ENCODE measurements around the gene AARS2.

The AARS2 gene

GRCh38 chr6:44286747-44287146 is 26.4 kb downstream of the AARS2 start:
- no peak overlapping the region for H3K4me3 ChIP-seq (replicated peaks; ENCODE audit: low read depth, low read length)
- H3K27me3 ChIP-seq (replicated peaks; ENCODE audit: control insufficient read depth, insufficient read depth, low read length), result peaks cover 1% of the 10 kb centered on the region; the same call in 1 of the 2 replicates
- no peak for DNase-seq (ENCODE audit: extremely low read depth, insufficient read length)
- TF ChIP-seq CTCF (IDR thresholded peaks at IDR 0.05; ENCODE audit: insufficient read depth, low read length, poor library complexity, severe bottlenecking), result no peak
- no peaks in the 10 kb centered on the region for H3K36me3 ChIP-seq (ENCODE audit: control insufficient read depth, insufficient read depth, low read length)

DNA sequence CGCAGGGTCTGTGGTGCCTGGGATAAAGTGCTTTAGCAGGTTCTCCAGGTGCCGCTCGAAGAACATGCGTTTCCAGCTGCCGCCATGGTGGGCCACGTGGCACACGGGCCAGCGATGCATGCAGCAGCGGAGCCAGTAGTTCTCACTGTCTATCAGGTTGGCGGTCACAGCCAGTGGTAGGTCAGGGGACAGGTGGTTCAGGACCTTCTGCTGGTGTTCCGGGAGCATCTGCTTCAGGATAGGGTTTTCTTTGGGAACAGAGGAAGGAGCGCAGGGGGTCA is 26.9 kb downstream of the AARS2 start:
- Histone ChIP-seq H3K27me3 (replicated peaks; ENCODE audit: control insufficient read depth, insufficient read depth, low read length) (peaks cover 1% of the 10 kb centered on the region; the same call in 1 of the 2 replicates), H3K36me3 (ENCODE audit: control insufficient read depth, insufficient read depth, low read length) (no peaks in the 10 kb centered on the region), H3K4me3 (replicated peaks; ENCODE audit: low read depth, low read length) (no peak overlapping the region)
- no peak for DNase-seq (ENCODE audit: extremely low read depth, insufficient read length)
- TF ChIP-seq CTCF (IDR thresholded peaks at IDR 0.05; ENCODE audit: insufficient read depth, low read length, poor library complexity, severe bottlenecking), result no peak

- Histone ChIP-seq H3K4me3 (replicated peaks; ENCODE audit: low read depth, low read length) (no peak overlapping the region), H3K36me3 (ENCODE audit: control insufficient read depth, insufficient read depth, low read length) (no peaks in the 10 kb centered on the region), H3K27me3 (replicated peaks; ENCODE audit: control insufficient read depth, insufficient read depth, low read length) (peaks cover 1% of the 10 kb centered on the region; the same call in 1 of the 2 replicates)
- DNase-seq (ENCODE audit: extremely low read depth, insufficient read length), result no peak
- no peak for TF ChIP-seq CTCF (IDR thresholded peaks at IDR 0.05; ENCODE audit: insufficient read depth, low read length, poor library complexity, severe bottlenecking)
Observed at GRCh38 chr6:44285552-44286284, 27.4 kb downstream of the AARS2 start.

- TF ChIP-seq CTCF (IDR thresholded peaks at IDR 0.05; ENCODE audit: insufficient read depth, low read length, poor library complexity, severe bottlenecking), result no peak
- Histone ChIP-seq H3K36me3 (ENCODE audit: control insufficient read depth, insufficient read depth, low read length) (no peaks in the 10 kb centered on the region), H3K4me3 (replicated peaks; ENCODE audit: low read depth, low read length) (no peak overlapping the region), H3K27me3 (replicated peaks; ENCODE audit: control insufficient read depth, insufficient read depth, low read length) (peaks cover 1% of the 10 kb centered on the region)
- DNase-seq (ENCODE audit: extremely low read depth, insufficient read length), result no peak
Observed at GRCh38 chr6:44284867-44285266, 28.3 kb downstream of the AARS2 start.

DNA sequence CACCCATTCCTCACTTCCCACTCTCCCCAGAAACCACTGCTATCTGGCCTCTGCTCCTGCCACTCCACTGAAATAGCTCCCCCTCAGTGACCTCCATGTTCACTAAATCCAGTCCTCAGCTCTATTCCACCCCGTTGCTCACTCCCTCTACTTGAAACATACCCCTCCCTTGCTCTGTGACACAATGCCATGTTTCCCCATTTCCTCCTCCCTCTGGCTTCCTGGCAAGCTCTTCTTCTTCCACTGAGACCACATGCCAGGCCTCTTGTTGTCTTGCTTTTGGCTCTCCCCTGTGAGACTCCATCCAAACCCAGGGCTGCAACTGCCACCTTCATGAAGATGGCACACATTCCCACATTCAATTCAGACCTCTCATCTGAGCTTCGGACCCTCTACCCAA is 29.0 kb downstream of the AARS2 start:
- Histone ChIP-seq H3K4me3 (replicated peaks; ENCODE audit: low read depth, low read length) (no peak overlapping the region), H3K36me3 (ENCODE audit: control insufficient read depth, insufficient read depth, low read length) (no peaks in the 10 kb centered on the region), H3K27me3 (replicated peaks; ENCODE audit: control insufficient read depth, insufficient read depth, low read length) (no peaks in the 10 kb centered on the region; the same call in none of the 2 replicates)
- DNase-seq (ENCODE audit: extremely low read depth, insufficient read length), result no peak
- no peak for TF ChIP-seq CTCF (IDR thresholded peaks at IDR 0.05; ENCODE audit: insufficient read depth, low read length, poor library complexity, severe bottlenecking)

Measured in GM06990 (cell line).